OCI-LY3 (cell line): ENCODE data around the gene CAV1.

Experiments used
- H2AFZ ChIP-seq: fragments of 200-600, 300-600 bp; shearing (Covaris generic); 2 replicates; pipeline ENCODE4 v1.6.0; 2014; ENCODE audit warnings: antibody characterized with exemption, low read depth, low read length
- H3K27ac ChIP-seq: fragments of 200-600, 300-600 bp; sonication (generic); 2 replicates; pipeline ENCODE4 v1.5.1; 2014; ENCODE audit warnings: mild to moderate bottlenecking, low read length, moderate library complexity, mixed read lengths
- H3K27me3 ChIP-seq: fragments of 200-600, 300-600 bp; sonication (generic); 2 replicates; pipeline ENCODE4 v1.6.1; 2014; ENCODE audit warnings: low read depth, low read length, mixed read lengths
- H3K36me3 ChIP-seq: fragments of 200-600, 300-600 bp; sonication (generic); replicated peaks from 2 replicates; pipeline ENCODE3; 2014; ENCODE audit warnings: low read depth, low read length, mixed read lengths
- H3K4me1 ChIP-seq: fragments of 300-600, 200-600 bp; sonication (generic); 2 replicates; pipeline ENCODE4 v1.6.1; 2014; ENCODE audit warnings: low read length, mixed read lengths
- H3K4me2 ChIP-seq: fragments of 200-600, 300-600 bp; sonication (generic); 2 replicates; pipeline ENCODE4 v1.6.1; 2014; ENCODE audit warnings: low read length, mixed read lengths
- H3K4me3 ChIP-seq: fragments of 300-600, 200-600 bp; sonication (generic); 2 replicates; pipeline ENCODE4 v1.5.1; 2014; ENCODE audit warnings: antibody characterized with exemption, mild to moderate bottlenecking, low read length, moderate library complexity
- H3K79me2 ChIP-seq: fragments of 300-600, 200-600 bp; shearing (Covaris generic); 2 replicates; pipeline ENCODE4 v1.6.1; 2014; ENCODE audit warnings: mild to moderate bottlenecking, low read length, mixed read lengths
- H3K9ac ChIP-seq: fragments of 300-600, 200-600 bp; shearing (Covaris generic); 2 replicates; pipeline ENCODE4 v1.6.0; 2014; ENCODE audit warnings: mild to moderate bottlenecking, low read length, moderate library complexity
- H3K9me3 ChIP-seq: fragments of 200-600, 300-600 bp; shearing (Covaris generic); 2 replicates; pipeline ENCODE4 v1.6.1; 2014; ENCODE audit warnings: low read length, mixed read lengths; ENCODE audit not compliant: insufficient read depth
- H4K20me1 ChIP-seq: fragments of 200-600, 300-600 bp; sonication (generic); 2 replicates; pipeline ENCODE4 v1.6.1; 2016; ENCODE audit warnings: low read length, mixed read lengths; ENCODE audit not compliant: insufficient read depth
- CTCF ChIP-seq: fragments of 200-600, 300-600 bp; sonication (generic); IDR thresholded peaks from 2 replicates; pipeline ENCODE4 v1.5.1; 2014; ENCODE audit warnings: antibody characterized with exemption, low read length, low read depth
- EZH2phosphoT487 ChIP-seq: fragments of 200-600 bp; shearing (Covaris generic); IDR thresholded peaks from 2 replicates; pipeline ENCODE4 v1.6.1; 2018; ENCODE audit warnings: antibody characterized with exemption, mixed run types, low read depth

CAV1 gene

GRCh38 chr7:116570306-116570705 lies 45.5 kb downstream of the CAV1 start:
- H3K4me2 ChIP-seq, result peak overlapping the region; percentile 22; the same call in 1 of the 2 replicates
- TF ChIP-seq CTCF (no peak), EZH2phosphoT487 (no peak)
- no peaks in the 10 kb centered on the region for H3K79me2 ChIP-seq
- no peak overlapping the region for H3K27ac ChIP-seq
- no peaks in the 10 kb centered on the region for H3K36me3 ChIP-seq
- H3K4me1 ChIP-seq, result peaks cover 29% of the 10 kb centered on the region
- no peak overlapping the region for H3K4me3 ChIP-seq
- H3K9me3 ChIP-seq, result no peaks in the 10 kb centered on the region
- no peak overlapping the region for H2AFZ ChIP-seq
- H4K20me1 ChIP-seq, result no peaks in the 10 kb centered on the region
- no peak overlapping the region for H3K9ac ChIP-seq
- 0 out of 2 replicates have a peak, but pooled peaks cover 7% of the 10 kb centered on the region for H3K27me3 ChIP-seq

- Histone ChIP-seq H2AFZ (no peak overlapping the region), H3K9me3 (no peaks in the 10 kb centered on the region), H4K20me1 (no peaks in the 10 kb centered on the region), H3K36me3 (no peaks in the 10 kb centered on the region), H3K27ac (no peak overlapping the region), H3K9ac (no peak overlapping the region), H3K27me3 (0 out of 2 replicates have a peak, but pooled peaks cover 7% of the 10 kb centered on the region), H3K79me2 (no peaks in the 10 kb centered on the region), H3K4me2 (no peak overlapping the region), H3K4me1 (peaks cover 32% of the 10 kb centered on the region), H3K4me3 (no peak overlapping the region)
- TF ChIP-seq EZH2phosphoT487 (no peak), CTCF (no peak)
Observed at GRCh38 chr7:116571037-116571436, 46.2 kb downstream of the CAV1 start.

GRCh38 chr7:116571552-116571951 lies 46.7 kb downstream of the CAV1 start:
- Histone ChIP-seq H3K36me3 (no peaks in the 10 kb centered on the region), H3K9me3 (no peaks in the 10 kb centered on the region), H3K27ac (no peak overlapping the region), H3K9ac (no peak overlapping the region), H4K20me1 (no peaks in the 10 kb centered on the region), H3K4me1 (peaks cover 33% of the 10 kb centered on the region), H3K27me3 (0 out of 2 replicates have a peak, but pooled peaks cover 7% of the 10 kb centered on the region), H3K79me2 (no peaks in the 10 kb centered on the region), H2AFZ (no peak overlapping the region), H3K4me2 (no peak overlapping the region), H3K4me3 (no peak overlapping the region)
- no peak for TF ChIP-seq CTCF
- no peak for TF ChIP-seq EZH2phosphoT487

GRCh38 chr7:116572036-116572435 lies 47.2 kb downstream of the CAV1 start:
- no peak for TF ChIP-seq EZH2phosphoT487
- no peak for TF ChIP-seq CTCF
- no peak overlapping the region for H3K9ac ChIP-seq
- H3K27ac ChIP-seq, result no peak overlapping the region

More at GRCh38 chr7:116572036-116572435, 47.2 kb downstream of the CAV1 start:
- no peak overlapping the region for H3K4me3 ChIP-seq
- H2AFZ ChIP-seq, result no peak overlapping the region
- H3K27me3 ChIP-seq, result 0 out of 2 replicates have a peak, but pooled peaks cover 7% of the 10 kb centered on the region
- peaks cover 34% of the 10 kb centered on the region for H3K4me1 ChIP-seq
- H3K36me3 ChIP-seq, result no peaks in the 10 kb centered on the region
- no peaks in the 10 kb centered on the region for H4K20me1 ChIP-seq
- no peak overlapping the region for H3K4me2 ChIP-seq
- H3K9me3 ChIP-seq, result no peaks in the 10 kb centered on the region
- H3K79me2 ChIP-seq, result no peaks in the 10 kb centered on the region
